ENCODE data around the gene COTL1.

DNA sequence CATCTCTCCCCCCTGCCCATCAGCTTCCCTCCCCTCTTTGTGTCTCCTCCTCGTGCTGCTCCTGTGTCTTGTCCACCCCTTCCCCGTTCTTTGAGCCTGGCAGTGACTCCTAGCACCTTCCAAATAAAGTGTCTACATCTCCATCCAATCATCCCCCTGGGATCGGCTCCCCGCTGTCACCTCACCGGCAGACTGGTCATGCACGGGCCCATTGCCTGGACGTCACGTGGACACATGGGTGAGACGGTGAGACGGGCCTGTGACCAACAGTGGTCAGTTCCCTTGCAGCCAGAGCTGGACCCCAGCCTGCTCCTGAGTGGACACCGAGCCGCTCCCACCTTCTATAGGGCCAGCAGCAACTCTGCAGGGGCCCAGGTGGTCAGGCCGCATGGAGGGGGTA, 46.4 kb downstream of the COTL1 start:
- TF ChIP-seq EZH2 (IDR thresholded peaks at IDR 0.05; ENCODE audit: borderline replicate concordance, low read depth, low read length, poor library complexity, severe bottlenecking), result no peak
- TF ChIP-seq, protein P1, sequence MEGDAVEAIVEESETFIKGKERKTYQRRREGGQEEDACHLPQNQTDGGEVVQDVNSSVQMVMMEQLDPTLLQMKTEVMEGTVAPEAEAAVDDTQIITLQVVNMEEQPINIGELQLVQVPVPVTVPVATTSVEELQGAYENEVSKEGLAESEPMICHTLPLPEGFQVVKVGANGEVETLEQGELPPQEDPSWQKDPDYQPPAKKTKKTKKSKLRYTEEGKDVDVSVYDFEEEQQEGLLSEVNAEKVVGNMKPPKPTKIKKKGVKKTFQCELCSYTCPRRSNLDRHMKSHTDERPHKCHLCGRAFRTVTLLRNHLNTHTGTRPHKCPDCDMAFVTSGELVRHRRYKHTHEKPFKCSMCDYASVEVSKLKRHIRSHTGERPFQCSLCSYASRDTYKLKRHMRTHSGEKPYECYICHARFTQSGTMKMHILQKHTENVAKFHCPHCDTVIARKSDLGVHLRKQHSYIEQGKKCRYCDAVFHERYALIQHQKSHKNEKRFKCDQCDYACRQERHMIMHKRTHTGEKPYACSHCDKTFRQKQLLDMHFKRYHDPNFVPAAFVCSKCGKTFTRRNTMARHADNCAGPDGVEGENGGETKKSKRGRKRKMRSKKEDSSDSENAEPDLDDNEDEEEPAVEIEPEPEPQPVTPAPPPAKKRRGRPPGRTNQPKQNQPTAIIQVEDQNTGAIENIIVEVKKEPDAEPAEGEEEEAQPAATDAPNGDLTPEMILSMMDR (conservative IDR thresholded peaks at IDR 0.05; ENCODE audit: low read depth, low read length), result no peak
